GM21526 (cell line): ENCODE measurements around the gene ITGA2.

Experiments
- ATAC-seq: cut with Tn5 transposase; IDR thresholded peaks from one replicate; pipeline ENCODE4 v1.9.1; 2021; ENCODE audit warnings: moderate library complexity; ENCODE audit not compliant: unreplicated experiment, low FRiP score

ITGA2 gene

GRCh38 chr5:53011233-53011632 is 22.1 kb downstream of the ITGA2 start:
- no peak for ATAC-seq

GRCh38 chr5:53013857-53014256 is 24.7 kb downstream of the ITGA2 start:
- ATAC-seq, result no peak

- ATAC-seq, result no peak
Observed at GRCh38 chr5:53017383-53017782, 28.2 kb downstream of the ITGA2 start.

GRCh38 chr5:53017794-53018391 is 28.7 kb downstream of the ITGA2 start:
- no peak for ATAC-seq

GRCh38 chr5:53019320-53019719 is 30.2 kb downstream of the ITGA2 start:
- no peak for ATAC-seq

GRCh38 chr5:53022930-53023511 is 33.9 kb downstream of the ITGA2 start:
- no peak for ATAC-seq

GRCh38 chr5:53023969-53024368 is 34.8 kb downstream of the ITGA2 start:
- peak; percentile 74 for ATAC-seq

GRCh38 chr5:53024535-53024934 is 35.4 kb downstream of the ITGA2 start:
- no peak for ATAC-seq

GRCh38 chr5:53025487-53025886 is 36.3 kb downstream of the ITGA2 start:
- no peak for ATAC-seq

GRCh38 chr5:53027913-53028312 is 38.8 kb downstream of the ITGA2 start:
- no peak for ATAC-seq

GRCh38 chr5:53029608-53030007 is 40.5 kb downstream of the ITGA2 start:
- ATAC-seq, result no peak

GRCh38 chr5:53030893-53031292 is 41.7 kb downstream of the ITGA2 start:
- no peak for ATAC-seq

- ATAC-seq, result no peak
Observed at GRCh38 chr5:53031695-53032096, 42.5 kb downstream of the ITGA2 start.

- ATAC-seq, result no peak
Observed at GRCh38 chr5:53032188-53032587, 43.0 kb downstream of the ITGA2 start.

GRCh38 chr5:53034832-53035231 is 45.7 kb downstream of the ITGA2 start:
- ATAC-seq, result no peak

- no peak for ATAC-seq
Observed at GRCh38 chr5:53035868-53036381, 46.8 kb downstream of the ITGA2 start.

GRCh38 chr5:53037141-53037859 is 48.1 kb downstream of the ITGA2 start:
- ATAC-seq, result no peak

GRCh38 chr5:53038196-53038847 is 49.2 kb downstream of the ITGA2 start:
- no peak for ATAC-seq

- no peak for ATAC-seq
Observed at GRCh38 chr5:53039855-53040254, 50.7 kb downstream of the ITGA2 start.

- peak; percentile 99 for ATAC-seq
Observed at GRCh38 chr5:53041071-53041692, 52.0 kb downstream of the ITGA2 start.

GRCh38 chr5:53041740-53042139 is 52.6 kb downstream of the ITGA2 start:
- no peak for ATAC-seq
